Loucy (cell line): ENCODE data around the gene MED8.

Experiments
- H2AFZ ChIP-seq: fragments of 200-600 bp; sonication (generic); 2 replicates; pipeline ENCODE4 v1.6.0; 2016; ENCODE audit warnings: antibody characterized with exemption, mild to moderate bottlenecking, low read length, moderate library complexity
- H3F3A ChIP-seq: fragments of 200-600 bp; 2 replicates; pipeline ENCODE4 v1.6.0; 2016; ENCODE audit warnings: antibody characterized with exemption, low read depth, mild to moderate bottlenecking
- H3K27me3 ChIP-seq: fragments of 200-600 bp; sonication (generic); 2 replicates; pipeline ENCODE4 v1.6.1; 2014; ENCODE audit warnings: low read length, mild to moderate bottlenecking; ENCODE audit not compliant: insufficient read depth, poor library complexity, severe bottlenecking
- H3K36me3 ChIP-seq: fragments of 200-600 bp; sonication (generic); 2 replicates; pipeline ENCODE4 v1.6.1; 2016; ENCODE audit warnings: low read length; ENCODE audit not compliant: insufficient read depth
- H3K4me1 ChIP-seq: fragments of 200-600 bp; sonication (generic); 2 replicates; pipeline ENCODE4 v1.5.1; 2014; ENCODE audit warnings: low read length, mild to moderate bottlenecking; ENCODE audit not compliant: insufficient read depth, poor library complexity, severe bottlenecking
- H3K4me2 ChIP-seq: fragments of 200-600 bp; sonication (generic); 2 replicates; pipeline ENCODE4 v1.6.0; 2014; ENCODE audit warnings: antibody characterized with exemption, low read length, low read depth, mild to moderate bottlenecking; ENCODE audit not compliant: poor library complexity, severe bottlenecking
- H3K4me3 ChIP-seq: fragments of 200-600 bp; sonication (generic); 2 replicates; pipeline ENCODE4 v1.5.1; 2014; ENCODE audit warnings: low read length, mild to moderate bottlenecking, mixed read lengths; ENCODE audit not compliant: poor library complexity, severe bottlenecking
- H3K79me2 ChIP-seq: fragments of 200-600 bp; sonication (generic); 2 replicates; pipeline ENCODE4 v1.6.1; 2014; ENCODE audit warnings: low read length; ENCODE audit not compliant: insufficient read depth
- H3K9ac ChIP-seq: fragments of 200-600 bp; sonication (generic); 2 replicates; pipeline ENCODE4 v1.6.0; 2014; ENCODE audit warnings: mild to moderate bottlenecking, low read depth, low read length, moderate library complexity; ENCODE audit not compliant: poor library complexity, severe bottlenecking
- H3K9me2 ChIP-seq: fragments of 200-600 bp; sonication (generic); replicated peaks from 2 replicates; pipeline ENCODE4 v1.6.1; 2016; ENCODE audit warnings: low read depth, low read length, mixed read lengths
- H3K9me3 ChIP-seq: fragments of 200-600 bp; sonication (generic); 2 replicates; pipeline ENCODE4 v1.6.1; 2014; ENCODE audit warnings: mild to moderate bottlenecking, antibody characterized with exemption, low read length, low read depth; ENCODE audit not compliant: insufficient read depth
- H4K20me1 ChIP-seq: fragments of 200-600 bp; sonication (generic); 2 replicates; pipeline ENCODE4 v1.6.0; 2014; ENCODE audit warnings: antibody characterized with exemption, low read length, mild to moderate bottlenecking; ENCODE audit not compliant: insufficient read depth, poor library complexity, severe bottlenecking
- CTCF ChIP-seq: fragments of 200-600 bp; sonication (generic); conservative IDR thresholded peaks from 2 replicates; pipeline ENCODE4 v1.5.1; 2014; ENCODE audit warnings: mild to moderate bottlenecking, antibody characterized with exemption, low read length
- EZH2phosphoT487 ChIP-seq: fragments of 200-600 bp; IDR thresholded peaks from 2 replicates; pipeline ENCODE4 v1.6.1; 2018; ENCODE audit warnings: antibody characterized with exemption, mild to moderate bottlenecking, moderate library complexity, borderline replicate concordance

MED8 gene

GRCh38 chr1:43419627-43420425, 30.2 kb upstream of the MED8 start:
- Histone ChIP-seq H3K4me2 (no peak overlapping the region), H3K79me2 (no peaks in the 10 kb centered on the region), H3K9ac (no peak overlapping the region), H3K4me1 (no peaks in the 10 kb centered on the region), H4K20me1 (no peaks in the 10 kb centered on the region), H3K36me3 (peaks cover 47% of the 10 kb centered on the region; the same call in 1 of the 2 replicates), H3K27me3 (no peaks in the 10 kb centered on the region), H2AFZ (no peak overlapping the region), H3K4me3 (no peak overlapping the region), H3K9me3 (no peaks in the 10 kb centered on the region), H3K9me2 (no peaks in the 10 kb centered on the region), H3F3A (no peaks in the 10 kb centered on the region)
- TF ChIP-seq CTCF: no peak
- TF ChIP-seq EZH2phosphoT487: no peak

GRCh38 chr1:43418858-43419257, 29.3 kb upstream of the MED8 start:
- Histone ChIP-seq H2AFZ (no peak overlapping the region), H3K9me2 (no peaks in the 10 kb centered on the region), H4K20me1 (no peaks in the 10 kb centered on the region), H3K4me1 (no peaks in the 10 kb centered on the region), H3K9ac (no peak overlapping the region), H3K36me3 (peaks cover 39% of the 10 kb centered on the region; the same call in 1 of the 2 replicates), H3K27me3 (no peaks in the 10 kb centered on the region), H3K9me3 (no peaks in the 10 kb centered on the region), H3K4me2 (no peak overlapping the region), H3K79me2 (no peaks in the 10 kb centered on the region), H3K4me3 (no peak overlapping the region), H3F3A (no peaks in the 10 kb centered on the region)
- TF ChIP-seq EZH2phosphoT487 (no peak), CTCF (no peak)

DNA sequence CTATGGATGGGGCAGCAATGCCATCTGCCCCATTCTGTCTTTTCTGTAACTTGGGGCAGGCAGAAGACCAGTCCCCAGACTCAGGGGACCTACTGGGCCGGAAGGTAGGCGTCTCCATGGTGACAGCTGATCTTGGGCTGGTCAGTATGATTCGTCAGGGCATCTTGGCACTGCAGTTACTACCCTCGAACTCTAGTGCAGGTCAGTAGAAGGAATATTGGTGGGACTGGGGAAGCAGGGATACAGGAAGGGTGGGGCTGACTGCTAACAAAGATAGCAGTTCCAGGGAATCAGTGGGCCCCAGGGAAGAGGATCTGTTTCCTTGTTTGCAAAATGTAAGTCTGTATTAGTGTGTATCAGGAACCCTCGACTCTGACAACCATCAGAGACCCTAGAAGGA, 26.3 kb upstream of the MED8 start:
- H3K9me3 ChIP-seq: no peaks in the 10 kb centered on the region
- H2AFZ ChIP-seq: no peak overlapping the region
- no peaks in the 10 kb centered on the region for H3K9me2 ChIP-seq
- no peak overlapping the region for H3K4me2 ChIP-seq
- H3K4me1 ChIP-seq: no peaks in the 10 kb centered on the region
- H3K9ac ChIP-seq: no peak overlapping the region
- no peak for TF ChIP-seq CTCF
- no peak for TF ChIP-seq EZH2phosphoT487
- no peaks in the 10 kb centered on the region for H3K27me3 ChIP-seq
- H3K36me3 ChIP-seq: peaks cover 25% of the 10 kb centered on the region; the same call in 1 of the 2 replicates
- no peaks in the 10 kb centered on the region for H3F3A ChIP-seq
- H4K20me1 ChIP-seq: no peaks in the 10 kb centered on the region
- H3K4me3 ChIP-seq: no peak overlapping the region
- H3K79me2 ChIP-seq: no peaks in the 10 kb centered on the region
